ES-I3 (cell line): ENCODE data around the gene BIN1.

Source experiments
- H3K36me3 ChIP-seq: 2 replicates; pipeline ENCODE4 v1.6.1; 2013; ENCODE audit warnings: mild to moderate bottlenecking, low read length, control low read depth, moderate library complexity; ENCODE audit not compliant: insufficient read depth
- H3K4me1 ChIP-seq: 2 replicates; pipeline ENCODE4 v1.6.1; 2013; ENCODE audit warnings: mild to moderate bottlenecking, control low read depth, low read length; ENCODE audit not compliant: insufficient read depth
- H3K9ac ChIP-seq: 2 replicates; pipeline ENCODE4 v1.6.1; 2013; ENCODE audit warnings: low read depth, mild to moderate bottlenecking, low read length, moderate library complexity
- H3K9me3 ChIP-seq: 2 replicates; pipeline ENCODE4 v1.6.1; 2013; ENCODE audit warnings: mild to moderate bottlenecking, low read length, moderate library complexity; ENCODE audit not compliant: control insufficient read depth, insufficient read depth

The BIN1 gene

GRCh38 chr2:127106991-127107621, at the start of gene BIN1:
TSS of gene BIN1 (minus strand) at chr2:127107154. CDS start at chr2:127106943, 211 bp downstream.
- peaks cover 9% of the 10 kb centered on the region for H3K4me1 ChIP-seq
- H3K36me3 ChIP-seq = no peaks in the 10 kb centered on the region
- peak within 1 kb of the TSS; percentile 80 for H3K9ac ChIP-seq
- H3K9me3 ChIP-seq = no peaks in the 10 kb centered on the region

GRCh38 chr2:127155947-127156346, 49.0 kb upstream of the BIN1 start:
- no peak overlapping the region for H3K9ac ChIP-seq
- H3K4me1 ChIP-seq = no peaks in the 10 kb centered on the region; the same call in 1 of the 2 replicates
- no peaks in the 10 kb centered on the region for H3K36me3 ChIP-seq
- H3K9me3 ChIP-seq = peaks cover 11% of the 10 kb centered on the region

- Histone ChIP-seq H3K9me3 (peaks cover 11% of the 10 kb centered on the region), H3K9ac (no peak overlapping the region), H3K36me3 (no peaks in the 10 kb centered on the region), H3K4me1 (no peaks in the 10 kb centered on the region; the same call in 1 of the 2 replicates)
These were observed 48.2 kb upstream of the BIN1 start for GRCh38 chr2:127155028-127155581.

GRCh38 chr2:127154396-127154795, 47.4 kb upstream of the BIN1 start:
- no peak overlapping the region for H3K9ac ChIP-seq
- H3K36me3 ChIP-seq = no peaks in the 10 kb centered on the region
- H3K9me3 ChIP-seq = peaks cover 11% of the 10 kb centered on the region
- H3K4me1 ChIP-seq = no peaks in the 10 kb centered on the region; the same call in 1 of the 2 replicates

GRCh38 chr2:127153691-127154158, 46.8 kb upstream of the BIN1 start:
- H3K9ac ChIP-seq = no peak overlapping the region
- H3K4me1 ChIP-seq = no peaks in the 10 kb centered on the region; the same call in 1 of the 2 replicates
- no peaks in the 10 kb centered on the region for H3K36me3 ChIP-seq
- H3K9me3 ChIP-seq = peaks cover 11% of the 10 kb centered on the region

- no peaks in the 10 kb centered on the region for H3K4me1 ChIP-seq
- H3K9ac ChIP-seq = no peak overlapping the region
- H3K36me3 ChIP-seq = no peaks in the 10 kb centered on the region
- peaks cover 5% of the 10 kb centered on the region for H3K9me3 ChIP-seq
These were observed 44.0 kb upstream of the BIN1 start for GRCh38 chr2:127150996-127151395.

GRCh38 chr2:127149384-127149783, 42.4 kb upstream of the BIN1 start:
- Histone ChIP-seq H3K9me3 (peaks cover 5% of the 10 kb centered on the region), H3K36me3 (no peaks in the 10 kb centered on the region), H3K4me1 (no peaks in the 10 kb centered on the region), H3K9ac (no peak overlapping the region)

- no peaks in the 10 kb centered on the region for H3K36me3 ChIP-seq
- no peak overlapping the region for H3K9ac ChIP-seq
- no peaks in the 10 kb centered on the region for H3K4me1 ChIP-seq
- peaks cover 5% of the 10 kb centered on the region for H3K9me3 ChIP-seq
These were observed 40.0 kb upstream of the BIN1 start for GRCh38 chr2:127146820-127147502.

- H3K9ac ChIP-seq = no peak overlapping the region
These were observed 39.2 kb upstream of the BIN1 start for GRCh38 chr2:127146071-127146725.

GRCh38 chr2:127145280-127145895, 38.4 kb upstream of the BIN1 start:
- H3K9me3 ChIP-seq = no peaks in the 10 kb centered on the region
- no peaks in the 10 kb centered on the region for H3K4me1 ChIP-seq
- no peaks in the 10 kb centered on the region for H3K36me3 ChIP-seq
- H3K9ac ChIP-seq = no peak overlapping the region

More at GRCh38 chr2:127146071-127146725, 39.2 kb upstream of the BIN1 start:
- Histone ChIP-seq H3K4me1 (no peaks in the 10 kb centered on the region), H3K36me3 (no peaks in the 10 kb centered on the region), H3K9me3 (peaks cover 3% of the 10 kb centered on the region)

GRCh38 chr2:127143841-127144782, 37.2 kb upstream of the BIN1 start:
- Histone ChIP-seq H3K4me1 (no peaks in the 10 kb centered on the region), H3K9ac (no peak overlapping the region), H3K36me3 (no peaks in the 10 kb centered on the region), H3K9me3 (no peaks in the 10 kb centered on the region; the same call in 1 of the 2 replicates)

GRCh38 chr2:127142663-127143630, 36.0 kb upstream of the BIN1 start:
- Histone ChIP-seq H3K36me3 (no peaks in the 10 kb centered on the region), H3K4me1 (no peaks in the 10 kb centered on the region), H3K9ac (no peak overlapping the region), H3K9me3 (no peaks in the 10 kb centered on the region; the same call in 1 of the 2 replicates)
